Left cardiac atrium (tissue), 4 donors: Measurements from ENCODE around the gene WDFY2. TPM values are rescaled to one million over a fixed set of nuclear protein-coding genes. Genes with fewer than 3 reads are reported as not detected.
"Not testable (repeated sequence)": the region's sequence is repeated elsewhere in the genome, so short reads cannot be mapped to it uniquely, and the experiment has no call there.

ENCODE experiments used
- ATAC-seq, 2 donors: fragments of 200-7000 bp; cut with Tn5 transposase; one replicate each; pipeline ENCODE4 v1.9.1; 2020; ENCODE audit warnings: mild to moderate bottlenecking in 2 of 2, moderate library complexity in 2 of 2
- DNase-seq: peaks from one replicate; pipeline ENCODE4 v3.0.0-alpha.2; 2020
- intact Hi-C, 2 donors: fragments of 100-400 bp; cut with DNase I; formaldehyde crosslinking; loops; one replicate each; pipeline versions ENCODE4 v1.14.1 to v1.15.1; 2022 to 2023
- total RNA-seq, 2 donors: library from RNA; stranded (reverse); fragmentation: NEBNext Ultra II Directional; extraction: Animal tissue kit (Norgen Biotek cat#: 25700); gene quantifications; one replicate each; pipeline ENCODE4 v1.2.1, GENCODE V29; 2021
- donor health status: DM: no; HTN: yes; CAD: no.
- donor health status: DM: no; HTN: yes; CAD: no; lungs with severe emphysema.
- donor health status: DM: yes; HTN: yes; CAD: no.
- donor health status: Dilated cardiomyopathy.

The WDFY2 gene
- total RNA-seq, 2 donors from 2014 or later = 5.4 to 7.2 TPM

GRCh38 chr13:51559946-51560735, 24.1 kb upstream of the WDFY2 start:
- no peak for ATAC-seq
- no peak for DNase-seq
- intact Hi-C loops = no loop called here

- intact Hi-C loops = no loop called here
- ATAC-seq = peak; percentile 12 to 46
- no peak for DNase-seq
Observed at GRCh38 chr13:51562011-51562671, 22.1 kb upstream of the WDFY2 start.

GRCh38 chr13:51564252-51564651, 20.0 kb upstream of the WDFY2 start:
- intact Hi-C loops = no loop called here
- ATAC-seq = no peak
- DNase-seq = no peak

- no peak for ATAC-seq
- DNase-seq = no peak
- intact Hi-C loops = no loop called here
Observed at GRCh38 chr13:51564671-51565070, 19.6 kb upstream of the WDFY2 start.

GRCh38 chr13:51569001-51569400, 15.3 kb upstream of the WDFY2 start:
- ATAC-seq = not testable (repeated sequence)

GRCh38 chr13:51576754-51577153, 7.5 kb upstream of the WDFY2 start:
- DNase-seq (no peak), ATAC-seq (no peak)
- intact Hi-C loops = no loop called here

More at GRCh38 chr13:51569001-51569400, 15.3 kb upstream of the WDFY2 start:
- intact Hi-C loops, DNase-seq: not testable (repeated sequence)

- ATAC-seq = no peak
- intact Hi-C loops = no loop called here
- no peak for DNase-seq
Observed at GRCh38 chr13:51577690-51578089, 6.6 kb upstream of the WDFY2 start.

- intact Hi-C loops = loop anchor here in 1 of 2 donors (10.0 kb wide), 1 partner anchor 125 kb away; the partner anchor contains the start of gene INTS6
- ATAC-seq = no peak
- DNase-seq = no peak
Observed at GRCh38 chr13:51579676-51580075, 4.6 kb upstream of the WDFY2 start.

- ATAC-seq (no peak), DNase-seq (no peak)
- intact Hi-C loops = loop anchor here in 1 of 2 donors (10.0 kb wide), 1 partner anchor 126 kb away; the partner anchor contains the start of gene INTS6
Observed at GRCh38 chr13:51581148-51581820, 3.0 kb upstream of the WDFY2 start.

- ATAC-seq (no peak), DNase-seq (no peak)
- intact Hi-C loops = loop anchor here in 1 of 2 donors (10.0 kb wide), 1 partner anchor 129 kb away; the partner anchor contains the start of gene INTS6
Observed at GRCh38 chr13:51583469-51583874, 790 bp upstream of the WDFY2 start.

- DNase-seq (peak; percentile 62), ATAC-seq (peak; percentile 21 to 36)
- intact Hi-C loops = loop anchor here (2.0 to 10.0 kb wide), 3 partner anchors 130 to 212 kb away; partner anchors contain the start of gene INTS6 (in 2 of the 2)
Observed at GRCh38 chr13:51584731-51585672, 740 bp downstream of the WDFY2 start.

- intact Hi-C loops = loop anchor here (2.0 to 10.0 kb wide), 3 partner anchors 131 to 212 kb away; partner anchors contain the start of gene INTS6 (in 2 of the 2)
- no peak for DNase-seq
- ATAC-seq = no peak
Observed at GRCh38 chr13:51585696-51586095, 1.4 kb downstream of the WDFY2 start.

- no peak for ATAC-seq
- intact Hi-C loops = loop anchor here (5.0 to 10.0 kb wide), 2 partner anchors 133 to 210 kb away; partner anchors contain the start of gene INTS6 (in 1 of the 2)
- DNase-seq = no peak
Observed at GRCh38 chr13:51587372-51587771, 3.1 kb downstream of the WDFY2 start.

GRCh38 chr13:51588406-51588949, 4.2 kb downstream of the WDFY2 start:
- intact Hi-C loops = loop anchor here (5.0 to 10.0 kb wide), 2 partner anchors 134 to 209 kb away; partner anchors contain the start of gene INTS6 (in 1 of the 2)
- ATAC-seq = no peak
- DNase-seq = no peak

GRCh38 chr13:51589793-51590192, 5.5 kb downstream of the WDFY2 start:
- intact Hi-C loops = loop anchor here (5.0 to 10.0 kb wide), 2 partner anchors 135 to 208 kb away; partner anchors contain the start of gene INTS6 (in 1 of the 2)
- ATAC-seq (no peak), DNase-seq (no peak)

- no peak for ATAC-seq
- no peak for DNase-seq
- intact Hi-C loops = no loop called here
Observed at GRCh38 chr13:51590231-51590970, 6.1 kb downstream of the WDFY2 start.

GRCh38 chr13:51590971-51591627, 6.8 kb downstream of the WDFY2 start:
- DNase-seq = peak; percentile 24
- intact Hi-C loops = no loop called here
- peak; percentile 95 to 98 for ATAC-seq
